SK-N-MC (cell line): Measurements from ENCODE around the gene PRSS33.

Source experiments
- DNase-seq: peaks from one replicate; pipeline ENCODE4 v3.0.0-alpha.2; 2011; ENCODE audit warnings: low read depth, low spot score
- H3K27ac ChIP-seq: fragments of 200-600 bp; sonication (generic); 2 replicates; pipeline ENCODE4 v1.5.1; 2016; ENCODE audit warnings: mixed run types
- H3K36me3 ChIP-seq: fragments of 200-600 bp; sonication (generic); 2 replicates; pipeline ENCODE4 v1.6.1; 2017; ENCODE audit warnings: antibody characterized with exemption, low read length, mixed read lengths; ENCODE audit not compliant: insufficient read depth
- H3K4me3 ChIP-seq: fragments of 200-600 bp; sonication (generic); 2 replicates; pipeline ENCODE4 v1.5.1; 2016
- H3K9ac ChIP-seq: fragments of 200-600 bp; sonication (generic); 2 replicates; pipeline ENCODE4 v1.8.0; 2017; ENCODE audit warnings: mixed run types, mixed read lengths; ENCODE audit not compliant: insufficient read length
- H3K9me3 ChIP-seq: fragments of 200-600 bp; sonication (generic); 2 replicates; pipeline ENCODE4 v1.6.1; 2017; ENCODE audit warnings: low read depth, mild to moderate bottlenecking, antibody characterized with exemption, low read length, moderate library complexity, mixed read lengths
- EZH2 ChIP-seq: fragments of 200-600 bp; sonication (generic); IDR thresholded peaks from one replicate; pipeline ENCODE4 v1.6.1; 2017; ENCODE audit warnings: antibody characterized with exemption
- FOXP2 ChIP-seq: optimal IDR thresholded peaks from 2 replicates; pipeline ENCODE3; 2011; ENCODE audit warnings: mild to moderate bottlenecking, moderate library complexity; ENCODE audit not compliant: insufficient read depth; ENCODE audit errors: extremely low read length, control extremely low read depth
- POLR2AphosphoS5 ChIP-seq: IDR thresholded peaks from 2 replicates; pipeline ENCODE4 v1.6.1; 2012; ENCODE audit warnings: mild to moderate bottlenecking, low read depth, low read length, borderline replicate concordance

Gene PRSS33

DNA sequence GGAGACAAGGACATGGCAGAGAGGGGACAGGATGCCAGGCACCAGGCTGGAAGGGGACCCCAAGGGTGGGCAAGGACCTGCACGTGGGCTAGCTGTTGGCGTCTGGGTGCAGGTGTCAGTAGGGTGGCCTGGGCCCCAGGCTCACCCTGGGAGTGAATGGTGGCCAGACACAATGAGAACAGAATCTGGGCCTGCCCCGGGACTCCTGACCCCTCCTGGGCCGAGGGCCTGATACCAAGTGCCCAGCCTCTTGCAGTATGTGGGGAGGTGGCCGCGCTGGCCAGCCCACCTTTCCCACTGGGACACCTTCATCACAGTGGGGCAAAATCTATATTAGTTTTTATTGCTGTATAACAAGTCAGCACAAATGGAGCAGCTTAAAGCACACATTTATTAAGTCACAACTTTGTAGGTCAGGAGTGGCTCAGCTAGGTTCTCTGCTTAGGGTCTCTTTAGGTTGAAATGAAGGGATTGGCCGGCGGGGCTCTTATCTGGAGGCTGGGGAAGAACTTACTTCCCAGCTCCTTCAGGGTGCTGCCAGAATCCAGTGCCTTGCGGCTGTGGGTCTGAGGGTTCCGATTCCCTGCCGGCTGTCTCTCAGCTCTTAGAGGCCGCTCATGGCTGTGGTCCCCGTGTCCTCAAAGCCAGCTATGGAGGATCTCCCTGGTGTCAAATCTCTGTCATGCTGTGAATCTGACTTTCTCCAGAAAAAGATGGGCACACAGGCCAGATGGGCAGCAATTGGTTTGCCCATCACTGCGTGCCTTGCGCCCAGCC lies 3.6 kb downstream of the PRSS33 start:
- DNase-seq, result no peak
- H3K27ac ChIP-seq, result no peak overlapping the region
- no peaks in the 10 kb centered on the region for H3K36me3 ChIP-seq
- TF ChIP-seq POLR2AphosphoS5 (no peak), FOXP2 (no peak), EZH2 (no peak)
- no peak overlapping the region for H3K4me3 ChIP-seq
- H3K9ac ChIP-seq, result no peak overlapping the region
- no peaks in the 10 kb centered on the region for H3K9me3 ChIP-seq

GRCh38 chr16:2782583-2783351 lies 4.6 kb downstream of the PRSS33 start:
- TF ChIP-seq POLR2AphosphoS5, result no peak
- no peak for TF ChIP-seq FOXP2
- TF ChIP-seq EZH2, result no peak
- Histone ChIP-seq H3K27ac (no peak overlapping the region), H3K36me3 (no peaks in the 10 kb centered on the region), H3K4me3 (no peak overlapping the region), H3K9ac (no peak overlapping the region), H3K9me3 (no peaks in the 10 kb centered on the region)
- DNase-seq, result no peak

GRCh38 chr16:2779978-2780898 lies 7.1 kb downstream of the PRSS33 start:
- Histone ChIP-seq H3K9ac (no peak overlapping the region), H3K36me3 (no peaks in the 10 kb centered on the region; the same call in 1 of the 2 replicates), H3K9me3 (no peaks in the 10 kb centered on the region), H3K4me3 (no peak overlapping the region), H3K27ac (no peak overlapping the region)
- no peak for TF ChIP-seq FOXP2
- TF ChIP-seq EZH2, result no peak
- no peak for TF ChIP-seq POLR2AphosphoS5
- no peak for DNase-seq

GRCh38 chr16:2779151-2779920 lies 8.0 kb downstream of the PRSS33 start:
- Histone ChIP-seq H3K36me3 (no peaks in the 10 kb centered on the region; the same call in 1 of the 2 replicates), H3K9me3 (no peaks in the 10 kb centered on the region), H3K27ac (no peak overlapping the region), H3K9ac (no peak overlapping the region), H3K4me3 (no peak overlapping the region)
- no peak for DNase-seq
- TF ChIP-seq POLR2AphosphoS5, result no peak; the same call in 1 of the 2 replicates

DNA sequence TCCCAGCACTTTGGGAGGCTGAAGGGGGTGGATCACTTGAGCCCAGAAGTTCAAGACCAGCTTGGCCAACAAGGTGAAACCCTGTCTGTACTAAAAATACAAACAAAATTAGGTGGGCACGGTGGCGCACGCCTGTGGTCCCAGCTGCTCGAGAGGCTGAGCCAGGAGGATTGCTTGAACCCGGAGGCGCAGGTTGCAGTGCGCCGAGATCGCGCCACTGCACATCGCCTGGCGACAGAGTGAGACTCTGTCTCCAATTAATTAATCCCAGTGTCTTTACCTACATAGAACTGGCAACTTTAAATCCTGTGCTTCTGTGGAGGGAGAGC lies 8.8 kb downstream of the PRSS33 start:
- peak overlapping the region; percentile 97 for H3K4me3 ChIP-seq

DNA sequence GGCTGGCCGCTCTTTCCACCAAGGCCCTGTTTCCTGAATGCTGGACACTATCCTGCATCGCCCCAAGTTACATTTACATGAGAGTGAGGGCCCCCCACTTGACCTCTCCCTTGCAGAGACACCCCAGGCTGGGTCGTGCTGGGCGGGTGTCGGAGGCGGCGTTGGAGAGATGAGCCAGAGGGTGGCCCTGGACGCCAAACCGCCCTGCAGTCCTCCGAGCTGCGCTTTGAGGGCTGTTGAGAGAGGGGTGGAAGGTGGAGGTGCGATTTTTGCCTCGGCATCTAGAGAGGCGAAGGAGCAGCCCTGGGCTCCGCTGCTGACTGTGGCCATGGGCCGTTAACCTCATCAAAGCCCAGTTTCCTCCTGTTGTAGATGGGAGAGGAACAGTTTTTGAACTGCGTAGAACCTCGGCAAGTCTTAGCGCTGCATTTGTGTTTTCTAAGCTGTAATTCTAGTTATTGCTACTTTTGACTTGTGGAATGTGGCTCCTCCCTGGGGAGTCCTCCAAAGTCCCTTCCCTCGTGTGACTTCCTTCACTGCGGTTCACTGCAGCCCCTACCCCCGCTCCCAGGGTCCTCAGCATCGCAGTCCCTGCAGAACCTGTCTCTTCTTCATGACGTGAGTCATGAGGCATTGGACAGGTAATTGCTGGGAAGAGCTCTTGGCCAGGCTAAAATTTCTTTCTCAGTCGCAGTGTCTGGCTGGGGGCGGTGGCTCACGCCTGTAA lies 9.3 kb downstream of the PRSS33 start:
- H3K27ac ChIP-seq, result peak overlapping the region; percentile 96

More for the DNA sequence above, 8.8 kb downstream of the PRSS33 start:
- no peak overlapping the region for H3K27ac ChIP-seq
- TF ChIP-seq FOXP2 (no peak), EZH2 (no peak), POLR2AphosphoS5 (no peak)
- peaks cover 2% of the 10 kb centered on the region; the same call in 1 of the 2 replicates for H3K36me3 ChIP-seq
- H3K9ac ChIP-seq, result no peak overlapping the region
- no peaks in the 10 kb centered on the region for H3K9me3 ChIP-seq
- no peak for DNase-seq

More for the DNA sequence above, 9.3 kb downstream of the PRSS33 start:
- peaks cover 7% of the 10 kb centered on the region; the same call in 1 of the 2 replicates for H3K36me3 ChIP-seq
- TF ChIP-seq EZH2 (no peak), FOXP2 (no peak), POLR2AphosphoS5 (no peak; the same call in 1 of the 2 replicates)
- peak overlapping the region; percentile 100 for H3K9ac ChIP-seq
- DNase-seq, result no peak
- peak overlapping the region; percentile 97 for H3K4me3 ChIP-seq
- H3K9me3 ChIP-seq, result no peaks in the 10 kb centered on the region
